Measurements from ENCODE around the gene CHRNA1. TPM values are rescaled to one million over a fixed set of nuclear protein-coding genes. Genes with fewer than 3 reads are reported as not detected.
A peak's percentile ranks its signal among the peaks of the same experiment; 100 is the strongest.

CHRNA1 gene
- total and polyA plus RNA-seq, 4 donors: not detected

DNA sequence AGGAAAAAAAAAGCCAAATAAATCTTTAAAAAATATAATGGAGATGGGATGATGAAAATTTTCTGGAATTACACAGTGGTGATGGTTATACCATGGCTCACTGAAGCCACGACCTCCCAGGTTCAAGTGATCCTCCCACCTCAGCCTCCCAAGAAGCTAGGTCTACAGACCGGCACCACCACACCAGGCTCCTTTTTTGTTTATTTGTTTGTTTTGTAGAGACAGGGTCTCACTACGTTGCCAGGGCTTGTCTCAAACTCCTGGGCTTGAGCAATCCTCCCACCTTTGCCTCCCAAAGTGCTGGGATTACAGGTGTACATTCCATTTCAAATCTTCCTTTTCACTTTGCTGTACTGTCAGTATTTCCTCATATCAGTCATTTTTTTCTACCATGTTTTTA lies 61.7 kb downstream of the CHRNA1 start (continued):
- TF ChIP-seq, protein P1, sequence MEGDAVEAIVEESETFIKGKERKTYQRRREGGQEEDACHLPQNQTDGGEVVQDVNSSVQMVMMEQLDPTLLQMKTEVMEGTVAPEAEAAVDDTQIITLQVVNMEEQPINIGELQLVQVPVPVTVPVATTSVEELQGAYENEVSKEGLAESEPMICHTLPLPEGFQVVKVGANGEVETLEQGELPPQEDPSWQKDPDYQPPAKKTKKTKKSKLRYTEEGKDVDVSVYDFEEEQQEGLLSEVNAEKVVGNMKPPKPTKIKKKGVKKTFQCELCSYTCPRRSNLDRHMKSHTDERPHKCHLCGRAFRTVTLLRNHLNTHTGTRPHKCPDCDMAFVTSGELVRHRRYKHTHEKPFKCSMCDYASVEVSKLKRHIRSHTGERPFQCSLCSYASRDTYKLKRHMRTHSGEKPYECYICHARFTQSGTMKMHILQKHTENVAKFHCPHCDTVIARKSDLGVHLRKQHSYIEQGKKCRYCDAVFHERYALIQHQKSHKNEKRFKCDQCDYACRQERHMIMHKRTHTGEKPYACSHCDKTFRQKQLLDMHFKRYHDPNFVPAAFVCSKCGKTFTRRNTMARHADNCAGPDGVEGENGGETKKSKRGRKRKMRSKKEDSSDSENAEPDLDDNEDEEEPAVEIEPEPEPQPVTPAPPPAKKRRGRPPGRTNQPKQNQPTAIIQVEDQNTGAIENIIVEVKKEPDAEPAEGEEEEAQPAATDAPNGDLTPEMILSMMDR (IDR thresholded peaks at IDR 0.05; ENCODE audit: low read depth, low read length, missing input control): no peak

DNA sequence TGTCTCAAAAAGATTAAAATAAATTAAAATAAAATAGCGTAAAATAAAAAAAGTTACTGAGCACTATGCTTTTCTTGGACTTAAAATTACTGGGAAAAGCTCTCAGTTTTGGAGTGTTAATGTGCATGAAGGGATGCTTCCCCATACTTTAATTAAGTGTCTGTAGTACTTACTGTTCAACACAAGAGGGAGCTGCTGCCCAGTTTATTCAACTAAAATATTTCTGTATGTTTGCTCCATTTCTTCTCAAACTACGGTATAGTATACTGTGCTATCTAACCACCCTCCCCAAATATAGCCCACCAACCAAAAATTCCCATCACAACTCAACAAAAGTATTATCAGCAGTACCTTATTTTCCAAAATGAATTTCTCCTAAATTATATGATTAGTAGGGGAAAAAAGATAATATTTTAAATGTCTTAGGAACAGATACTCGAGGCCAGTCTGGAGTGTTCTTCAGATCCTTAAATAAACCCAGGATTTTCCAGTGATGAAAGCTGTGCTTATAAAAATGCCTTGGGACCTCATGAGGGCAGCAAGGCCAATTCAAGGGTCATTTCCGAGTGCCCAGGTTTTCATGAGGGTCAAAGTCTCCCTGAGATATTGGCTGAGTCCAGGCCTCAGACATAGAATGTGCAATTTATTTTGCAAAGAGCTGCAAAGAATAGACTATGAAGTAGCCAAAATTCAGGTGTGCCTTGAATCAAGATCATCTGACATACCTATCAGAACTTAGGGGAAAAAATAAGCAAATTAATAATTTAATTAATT lies 64.1 kb downstream of the CHRNA1 start:
- no peaks in the 10 kb centered on the region for H3K27me3 ChIP-seq (ENCODE audit: control insufficient read depth in 4 of 4, insufficient read depth in 4 of 4, low read length in 3 of 4)
- DNase-seq (ENCODE audit: low spot score): no peak
- H3K4me1 ChIP-seq (ENCODE audit: control insufficient read depth in 4 of 4, insufficient read depth in 4 of 4, low read length in 3 of 4): peaks cover 0 to 11% (median 5%) of the 10 kb centered on the region in 4 donors
- peak; percentile 15 to 22 for TF ChIP-seq RXRA (IDR thresholded peaks at IDR 0.05)
- TF ChIP-seq YY1 (IDR thresholded peaks at IDR 0.05): no peak
- no peak for TF ChIP-seq FOXA1 (IDR thresholded peaks at IDR 0.05)
- peak; percentile 82 to 83 for TF ChIP-seq HNF4A (conservative IDR thresholded peaks at IDR 0.05)
- TF ChIP-seq, protein P1 (IDR thresholded peaks at IDR 0.05; ENCODE audit: low read depth, low read length, missing input control): peak; percentile 69
- TF ChIP-seq EGR1 (IDR thresholded peaks at IDR 0.05; ENCODE audit: low read depth in 2 of 2): no peak
- peak; percentile 80 for TF ChIP-seq RAD21 (IDR thresholded peaks at IDR 0.05)
- TF ChIP-seq, protein P2, sequence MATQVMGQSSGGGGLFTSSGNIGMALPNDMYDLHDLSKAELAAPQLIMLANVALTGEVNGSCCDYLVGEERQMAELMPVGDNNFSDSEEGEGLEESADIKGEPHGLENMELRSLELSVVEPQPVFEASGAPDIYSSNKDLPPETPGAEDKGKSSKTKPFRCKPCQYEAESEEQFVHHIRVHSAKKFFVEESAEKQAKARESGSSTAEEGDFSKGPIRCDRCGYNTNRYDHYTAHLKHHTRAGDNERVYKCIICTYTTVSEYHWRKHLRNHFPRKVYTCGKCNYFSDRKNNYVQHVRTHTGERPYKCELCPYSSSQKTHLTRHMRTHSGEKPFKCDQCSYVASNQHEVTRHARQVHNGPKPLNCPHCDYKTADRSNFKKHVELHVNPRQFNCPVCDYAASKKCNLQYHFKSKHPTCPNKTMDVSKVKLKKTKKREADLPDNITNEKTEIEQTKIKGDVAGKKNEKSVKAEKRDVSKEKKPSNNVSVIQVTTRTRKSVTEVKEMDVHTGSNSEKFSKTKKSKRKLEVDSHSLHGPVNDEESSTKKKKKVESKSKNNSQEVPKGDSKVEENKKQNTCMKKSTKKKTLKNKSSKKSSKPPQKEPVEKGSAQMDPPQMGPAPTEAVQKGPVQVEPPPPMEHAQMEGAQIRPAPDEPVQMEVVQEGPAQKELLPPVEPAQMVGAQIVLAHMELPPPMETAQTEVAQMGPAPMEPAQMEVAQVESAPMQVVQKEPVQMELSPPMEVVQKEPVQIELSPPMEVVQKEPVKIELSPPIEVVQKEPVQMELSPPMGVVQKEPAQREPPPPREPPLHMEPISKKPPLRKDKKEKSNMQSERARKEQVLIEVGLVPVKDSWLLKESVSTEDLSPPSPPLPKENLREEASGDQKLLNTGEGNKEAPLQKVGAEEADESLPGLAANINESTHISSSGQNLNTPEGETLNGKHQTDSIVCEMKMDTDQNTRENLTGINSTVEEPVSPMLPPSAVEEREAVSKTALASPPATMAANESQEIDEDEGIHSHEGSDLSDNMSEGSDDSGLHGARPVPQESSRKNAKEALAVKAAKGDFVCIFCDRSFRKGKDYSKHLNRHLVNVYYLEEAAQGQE (IDR thresholded peaks at IDR 0.05): no peak
- TF ChIP-seq GABPA (IDR thresholded peaks at IDR 0.05 in 1 of 2, conservative IDR thresholded peaks at IDR 0.05 in 1 of 2): no peak
- TF ChIP-seq SP1 (IDR thresholded peaks at IDR 0.05): peak; percentile 44
- TF ChIP-seq, protein P3, sequence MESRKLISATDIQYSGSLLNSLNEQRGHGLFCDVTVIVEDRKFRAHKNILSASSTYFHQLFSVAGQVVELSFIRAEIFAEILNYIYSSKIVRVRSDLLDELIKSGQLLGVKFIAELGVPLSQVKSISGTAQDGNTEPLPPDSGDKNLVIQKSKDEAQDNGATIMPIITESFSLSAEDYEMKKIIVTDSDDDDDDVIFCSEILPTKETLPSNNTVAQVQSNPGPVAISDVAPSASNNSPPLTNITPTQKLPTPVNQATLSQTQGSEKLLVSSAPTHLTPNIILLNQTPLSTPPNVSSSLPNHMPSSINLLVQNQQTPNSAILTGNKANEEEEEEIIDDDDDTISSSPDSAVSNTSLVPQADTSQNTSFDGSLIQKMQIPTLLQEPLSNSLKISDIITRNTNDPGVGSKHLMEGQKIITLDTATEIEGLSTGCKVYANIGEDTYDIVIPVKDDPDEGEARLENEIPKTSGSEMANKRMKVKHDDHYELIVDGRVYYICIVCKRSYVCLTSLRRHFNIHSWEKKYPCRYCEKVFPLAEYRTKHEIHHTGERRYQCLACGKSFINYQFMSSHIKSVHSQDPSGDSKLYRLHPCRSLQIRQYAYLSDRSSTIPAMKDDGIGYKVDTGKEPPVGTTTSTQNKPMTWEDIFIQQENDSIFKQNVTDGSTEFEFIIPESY (IDR thresholded peaks at IDR 0.05): peak; percentile 20
- TF ChIP-seq, protein P4, sequence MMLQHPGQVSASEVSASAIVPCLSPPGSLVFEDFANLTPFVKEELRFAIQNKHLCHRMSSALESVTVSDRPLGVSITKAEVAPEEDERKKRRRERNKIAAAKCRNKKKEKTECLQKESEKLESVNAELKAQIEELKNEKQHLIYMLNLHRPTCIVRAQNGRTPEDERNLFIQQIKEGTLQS (IDR thresholded peaks at IDR 0.05): no peak
- peak; percentile 24 for TF ChIP-seq HNF4G (IDR thresholded peaks at IDR 0.05)
- TF ChIP-seq FOXA2 (IDR thresholded peaks at IDR 0.05): no peak
- TF ChIP-seq TAF1 (conservative IDR thresholded peaks at IDR 0.05): no peak
- TF ChIP-seq, protein P5, sequence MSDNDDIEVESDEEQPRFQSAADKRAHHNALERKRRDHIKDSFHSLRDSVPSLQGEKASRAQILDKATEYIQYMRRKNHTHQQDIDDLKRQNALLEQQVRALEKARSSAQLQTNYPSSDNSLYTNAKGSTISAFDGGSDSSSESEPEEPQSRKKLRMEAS (IDR thresholded peaks at IDR 0.05): no peak
- no peak overlapping the region for H3K9ac ChIP-seq (ENCODE audit: low read depth in 1 of 2, low read length in 2 of 2)
- WGBS: 13% methylated on average over 4 of the region's 4 CpGs
- no peaks in the 10 kb centered on the region for H3K36me3 ChIP-seq (ENCODE audit: control insufficient read depth in 4 of 4, insufficient read depth in 3 of 4, low read depth in 1 of 4, low read length in 3 of 4)
- no peaks in the 10 kb centered on the region for H3K9me3 ChIP-seq (ENCODE audit: control insufficient read depth in 4 of 4, low read length in 3 of 4)
- no peak overlapping the region for H3K4me3 ChIP-seq (ENCODE audit: low read depth in 1 of 3, low read length in 3 of 3)
- H3K27ac ChIP-seq (ENCODE audit: low read depth in 1 of 2, low read length in 2 of 2): no peak overlapping the region
